H1 (cell line): ENCODE results near the gene EIF2S2. TPM values are rescaled to one million over a fixed set of nuclear protein-coding genes. Genes with fewer than 3 reads are reported as not detected.

Experiments
- CTCF ChIA-PET: fragments of 300-600 bp; sonication (Branson Sonifier 250); formaldehyde crosslinking; loops from one replicate; lab custom pipeline; 2021; ENCODE audit not compliant: partially characterized antibody; lab: Charles Lee
- POLR2A ChIA-PET: fragments of 300-600 bp; sonication (Branson Sonifier 250); formaldehyde crosslinking; loops from one replicate; lab custom pipeline; 2021; ENCODE audit warnings: inconsistent platforms; ENCODE audit not compliant: partially characterized antibody; lab: Charles Lee
- DNase-seq, 2 experiments: peaks; one replicate each; pipeline versions ENCODE4 v3.0.0 to v3.0.0-alpha.2; 2010 to 2022; ENCODE audit warnings: low spot score in 2 of 2, low read depth in 1 of 2, mixed read lengths in 1 of 2
- FAIRE-seq: peaks from 2 replicates; lab custom pipeline; 2011; peaks lifted over from hg19 to GRCh38; lab: Jason Lieb, UNC
- H2AFZ ChIP-seq: 2 replicates; pipeline ENCODE4 v1.8.1; 2012; ENCODE audit warnings: low read length, inconsistent platforms
- H2AK5ac ChIP-seq: 2 replicates; pipeline ENCODE4 v1.6.1; 2013; ENCODE audit warnings: low read depth, low read length
- H2BK120ac ChIP-seq: replicated peaks from 2 replicates; pipeline ENCODE3; 2013; ENCODE audit warnings: low read depth, low read length, inconsistent platforms
- H2BK12ac ChIP-seq: 2 replicates; pipeline ENCODE4 v1.6.1; 2013; ENCODE audit warnings: low read depth, low read length
- H2BK15ac ChIP-seq: 2 replicates; pipeline ENCODE4 v1.6.1; 2013; ENCODE audit warnings: low read length
- H2BK20ac ChIP-seq: 2 replicates; pipeline ENCODE4 v1.6.1; 2013; ENCODE audit warnings: low read length
- H2BK5ac ChIP-seq: 2 replicates; pipeline ENCODE4 v1.6.1; 2013; ENCODE audit warnings: low read depth, low read length
- H3K14ac ChIP-seq: 2 replicates; pipeline ENCODE4 v1.6.1; 2013; ENCODE audit warnings: inconsistent platforms; ENCODE audit not compliant: insufficient read length
- H3K18ac ChIP-seq: 2 replicates; pipeline ENCODE4 v1.6.1; 2013; ENCODE audit warnings: low read length; ENCODE audit errors: extremely low read depth
- H3K23ac ChIP-seq: 2 replicates; pipeline ENCODE4 v1.6.1; 2013; ENCODE audit warnings: inconsistent platforms; ENCODE audit not compliant: insufficient read length
- H3K23me2 ChIP-seq: 2 replicates; pipeline ENCODE4 v1.6.1; 2013; ENCODE audit warnings: low read depth, low read length
- H3K27ac ChIP-seq: 2 replicates; pipeline ENCODE4 v1.6.1; 2011; ENCODE audit warnings: low read depth, low read length, inconsistent platforms
- H3K27me3 ChIP-seq, 4 experiments: replicated peaks in 1 of 4; 1 replicate in 1 of 4; 2 replicates in 3 of 4; pipeline versions ENCODE4 v1.6.1 to v1.8.1; 2011 to 2013; ENCODE audit warnings: low read length in 3 of 4, mild to moderate bottlenecking in 3 of 4, inconsistent platforms in 2 of 4, mixed read lengths in 2 of 4, moderate library complexity in 1 of 4; ENCODE audit not compliant: control insufficient read depth in 3 of 4, insufficient read depth in 3 of 4; ENCODE audit errors: extremely low read depth in 1 of 4
- H3K36me3 ChIP-seq, 4 experiments: 2 replicates each; pipeline versions ENCODE4 v1.6.1 to v1.8.1; 2011 to 2013; ENCODE audit warnings: mild to moderate bottlenecking in 4 of 4, low read length in 3 of 4, moderate library complexity in 2 of 4, control low read depth in 1 of 4, inconsistent platforms in 1 of 4; ENCODE audit not compliant: insufficient read depth in 4 of 4, control insufficient read depth in 2 of 4
- H3K4ac ChIP-seq: replicated peaks from 2 replicates; pipeline ENCODE3; 2013; ENCODE audit warnings: low read length, low read depth, mixed read lengths, inconsistent platforms; ENCODE audit not compliant: insufficient read length
- H3K4me1 ChIP-seq, 4 experiments: replicated peaks in 1 of 4; 1 replicate in 1 of 4; 2 replicates in 3 of 4; pipeline versions ENCODE4 v1.6.1 to v1.8.1; 2011 to 2013; ENCODE audit warnings: low read length in 3 of 4, inconsistent platforms in 2 of 4, mixed read lengths in 1 of 4; ENCODE audit not compliant: insufficient read depth in 4 of 4, control insufficient read depth in 3 of 4
- H3K4me2 ChIP-seq, 2 experiments: 2 replicates each; pipeline versions ENCODE4 v1.6.1 to v1.8.1; 2011 to 2013; ENCODE audit warnings: low read depth in 2 of 2, low read length in 2 of 2, control low read depth in 1 of 2, inconsistent platforms in 1 of 2, mild to moderate bottlenecking in 1 of 2; ENCODE audit not compliant: insufficient read depth in 1 of 2
- H3K4me3 ChIP-seq, 4 experiments: fragments of 200-600, 300-600 bp in 1 of 4; sonication (generic), shearing (Covaris generic), sonication (Bioruptor Twin) in 1 of 4; 2 replicates each; pipeline versions ENCODE4 v1.5.1 to v1.8.1; 2011 to 2016; ENCODE audit warnings: low read length in 4 of 4, low read depth in 3 of 4, control low read depth in 2 of 4, inconsistent platforms in 2 of 4, mild to moderate bottlenecking in 2 of 4, mixed read lengths in 1 of 4, moderate library complexity in 1 of 4; ENCODE audit not compliant: insufficient read depth in 2 of 4; ENCODE audit errors: extremely low read depth in 1 of 4
- H3K56ac ChIP-seq: replicated peaks from 2 replicates; pipeline ENCODE3; 2013; ENCODE audit warnings: low read depth, mild to moderate bottlenecking, mixed read lengths, low read length, inconsistent platforms; ENCODE audit not compliant: insufficient read length
- H3K79me1 ChIP-seq: 2 replicates; pipeline ENCODE4 v1.6.1; 2013; ENCODE audit warnings: low read depth, low read length, control low read depth
- H3K79me2 ChIP-seq, 2 experiments: 2 replicates each; pipeline versions ENCODE4 v1.6.1 to v1.8.1; 2012 to 2013; ENCODE audit warnings: low read length in 2 of 2, mild to moderate bottlenecking in 2 of 2, inconsistent platforms in 1 of 2; ENCODE audit not compliant: insufficient read depth in 2 of 2, control insufficient read depth in 1 of 2
- H3K9ac ChIP-seq, 4 experiments: replicated peaks in 1 of 4; 1 replicate in 1 of 4; 2 replicates in 3 of 4; pipeline versions ENCODE4 v1.6.1 to v1.8.1; 2011 to 2013; ENCODE audit warnings: low read depth in 3 of 4, low read length in 3 of 4, control low read depth in 2 of 4, mild to moderate bottlenecking in 2 of 4, moderate library complexity in 2 of 4, inconsistent platforms in 1 of 4; ENCODE audit errors: extremely low read depth in 1 of 4
- H3K9me3 ChIP-seq, 2 experiments: 2 replicates each; pipeline versions ENCODE4 v1.6.1 to v1.8.1; 2012 to 2013; ENCODE audit warnings: mild to moderate bottlenecking in 2 of 2, moderate library complexity in 2 of 2, control low read depth in 1 of 2, inconsistent platforms in 1 of 2, low read depth in 1 of 2, low read length in 1 of 2, mixed read lengths in 1 of 2; ENCODE audit not compliant: insufficient read depth in 2 of 2
- H4K20me1 ChIP-seq, 2 experiments: replicated peaks in 1 of 2; 2 replicates each; pipeline versions ENCODE3 to v1.8.1; 2011 to 2013; ENCODE audit warnings: inconsistent platforms in 2 of 2, low read length in 2 of 2, mild to moderate bottlenecking in 1 of 2; ENCODE audit not compliant: insufficient read depth in 2 of 2, control insufficient read depth in 1 of 2
- H4K5ac ChIP-seq: 2 replicates; pipeline ENCODE4 v1.6.1; 2013; ENCODE audit warnings: low read length, low read depth, mixed read lengths, inconsistent platforms; ENCODE audit not compliant: insufficient read length
- H4K8ac ChIP-seq: 2 replicates; pipeline ENCODE4 v1.8.0; 2013; ENCODE audit warnings: mild to moderate bottlenecking, moderate library complexity, low read length, inconsistent platforms; ENCODE audit not compliant: insufficient read depth; ENCODE audit errors: extremely low read depth
- H4K91ac ChIP-seq: replicated peaks from 2 replicates; pipeline ENCODE3; 2013; ENCODE audit warnings: low read length, mixed read lengths, inconsistent platforms; ENCODE audit not compliant: insufficient read length
- WGBS, 2 experiments: shearing (Covaris generic) in 1 of 2; methylation state at CpG; one replicate each; pipeline versions ENCODE4 v1.1.6 to v1.1.7; 2013 to 2015; ENCODE audit warnings: low lambda C conversion rate in 2 of 2, mixed read lengths in 2 of 2, inconsistent platforms in 1 of 2, low coverage in 1 of 2, missing lambda C conversion rate in 1 of 2; ENCODE audit not compliant: insufficient replicate concordance in 2 of 2, insufficient coverage in 1 of 2, insufficient read length in 1 of 2; ENCODE audit errors: extremely low coverage in 1 of 2, missing lambda C conversion rate in 1 of 2; 5-methylcytosine and 5-hydroxymethylcytosine counted together
- polyA plus RNA-seq, 7 experiments: library from polyadenylated mRNA; depleted of rRNA in 3 of 7; stranded (reverse) in 5 of 7; unstranded in 2 of 7; fragments of >200 nt in 5 of 7; fragments of 200-250 nt in 2 of 7; gene quantifications; 1 replicate in 5 of 7; 2 replicates in 1 of 7; 4 replicates in 1 of 7; pipeline versions ENCODE4 v1.2.1 to v1.2.3, GENCODE V29; 2011 to 2013; ENCODE audit warnings: missing spikeins in 2 of 7, mixed read lengths in 2 of 7
- total RNA-seq: library from RNA; stranded (reverse); fragmentation: NEBNext Ultra II Directional; extraction: Animal tissue kit (Norgen Biotek cat#: 25700); gene quantifications from 2 replicates; pipeline ENCODE4 v1.2.1, GENCODE V29; 2021

Gene EIF2S2
- total and polyA plus RNA-seq, 2 of the 8 experiments (the other 6 are each of a cell fraction or from before 2014, with no cell fraction given): 59.5 to 142 TPM

DNA sequence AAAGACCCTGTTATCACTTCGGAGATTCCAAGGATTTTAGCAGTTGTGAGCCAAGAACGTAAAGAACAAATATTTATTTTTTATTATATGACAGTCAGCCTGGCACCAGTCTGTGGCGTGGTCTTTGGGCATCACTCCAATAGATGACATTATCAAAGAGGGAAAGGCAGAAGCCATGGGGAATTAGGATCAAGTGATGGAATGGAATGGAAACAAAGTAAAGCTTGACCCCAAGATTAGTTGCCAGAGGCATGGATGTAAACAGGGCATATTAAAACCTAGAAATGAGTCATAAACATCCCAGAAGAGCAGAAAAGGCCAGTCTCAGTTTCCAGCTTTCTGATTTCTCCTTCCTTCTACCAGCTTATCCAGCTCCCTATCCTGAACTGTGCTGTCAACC lies 11.5 kb downstream of the EIF2S2 start:
- no peak overlapping the region for H2BK15ac ChIP-seq
- H3K27ac ChIP-seq: no peak overlapping the region
- H3K18ac ChIP-seq: no peak overlapping the region
- H3K27me3 ChIP-seq: no peaks in the 10 kb centered on the region
- H3K36me3 ChIP-seq: peaks cover 48 to 99% (median 87%) of the 10 kb centered on the region in 4 experiments
- DNase-seq (no peak), FAIRE-seq (no peak)
- no peak overlapping the region for H2AFZ ChIP-seq
- no peak overlapping the region for H4K5ac ChIP-seq
- no peak overlapping the region for H3K4ac ChIP-seq
- H3K4me2 ChIP-seq: no peak overlapping the region
- ChIA-PET CTCF (interaction anchor here (0.7 to 1.2 kb wide), 8 partner anchors 13 to 237 kb away, joined by 3 to 6 read pairs (median 3); no protein-coding TSS in a partner anchor), POLR2A (interaction anchor here (1.0 to 11.7 kb wide), 9 partner anchors 8 to 173 kb away, joined by 3 to 236 read pairs (median 3); partner anchors contain the start of gene EIF2S2)
- peaks cover 6 to 57% of the 10 kb centered on the region in 2 experiments; a peak in 3 of 4 replicates for H3K79me2 ChIP-seq
- peaks cover 20 to 28% of the 10 kb centered on the region in 2 experiments for H4K20me1 ChIP-seq
- H3K9ac ChIP-seq: no peak overlapping the region
- H3K23ac ChIP-seq: no peak overlapping the region
- no peak overlapping the region for H3K4me3 ChIP-seq
- H4K91ac ChIP-seq: no peak overlapping the region
- 92% methylated on average over 3 of the region's 3 CpGs; no CpG with 5 or more reads in 1 of the 2 experiments for WGBS, 2 experiments
- no peaks in the 10 kb centered on the region for H3K4me1 ChIP-seq
- no peaks in the 10 kb centered on the region for H3K9me3 ChIP-seq
- H3K14ac ChIP-seq: no peak overlapping the region
- no peak overlapping the region for H3K56ac ChIP-seq
- H3K23me2 ChIP-seq: no peaks in the 10 kb centered on the region
- H3K79me1 ChIP-seq: peaks cover 2% of the 10 kb centered on the region; the same call in 1 of the 2 replicates
- H4K8ac ChIP-seq: no peak overlapping the region
- H2BK12ac ChIP-seq: no peak overlapping the region
- H2BK20ac ChIP-seq: no peak overlapping the region
- no peak overlapping the region for H2BK5ac ChIP-seq
- no peak overlapping the region for H2BK120ac ChIP-seq
- no peak overlapping the region for H2AK5ac ChIP-seq
